IPS DF 4.7 (cell line): ENCODE data around the gene INVS.
A peak's percentile ranks its signal among the peaks of the same experiment; 100 is the strongest.
"Not testable (repeated sequence)": the region's sequence is repeated elsewhere in the genome, so short reads cannot be mapped to it uniquely, and the experiment has no call there.

Experiments
- DNase-seq: peaks from one replicate; pipeline ENCODE4 v3.0.0-alpha.2; 2013; ENCODE audit warnings: low spot score; ENCODE audit errors: extremely low read depth

INVS gene

GRCh38 chr9:100193078-100193477 is 94.0 kb downstream of the INVS start:
- DNase-seq: no peak

GRCh38 chr9:100196215-100196614 is 97.2 kb downstream of the INVS start:
- no peak for DNase-seq

GRCh38 chr9:100196828-100197227 is 97.8 kb downstream of the INVS start:
- DNase-seq: no peak

GRCh38 chr9:100197553-100197952 is 98.5 kb downstream of the INVS start:
- no peak for DNase-seq

- DNase-seq: no peak
Measured at GRCh38 chr9:100202806-100203205, 103.8 kb downstream of the INVS start.

GRCh38 chr9:100204796-100205195 is 105.8 kb downstream of the INVS start:
- no peak for DNase-seq

GRCh38 chr9:100206899-100207298 is 107.9 kb downstream of the INVS start:
- DNase-seq: no peak

GRCh38 chr9:100208673-100209072 is 109.6 kb downstream of the INVS start:
- DNase-seq: no peak

- no peak for DNase-seq
Measured at GRCh38 chr9:100211476-100211875, 112.4 kb downstream of the INVS start.

GRCh38 chr9:100213730-100214477 is 114.9 kb downstream of the INVS start:
- no peak for DNase-seq

GRCh38 chr9:100216178-100216787 is 117.2 kb downstream of the INVS start:
- peak; percentile 81 for DNase-seq

- no peak for DNase-seq
Measured at GRCh38 chr9:100217536-100217935, 118.5 kb downstream of the INVS start.

GRCh38 chr9:100219347-100219746 is 120.3 kb downstream of the INVS start:
- no peak for DNase-seq

GRCh38 chr9:100220936-100221335 is 121.9 kb downstream of the INVS start:
- no peak for DNase-seq

- no peak for DNase-seq
Measured at GRCh38 chr9:100221538-100221937, 122.5 kb downstream of the INVS start.

- DNase-seq: no peak
Measured at GRCh38 chr9:100222674-100223073, 123.6 kb downstream of the INVS start.

GRCh38 chr9:100227636-100228035 is 128.6 kb downstream of the INVS start:
- DNase-seq: no peak

GRCh38 chr9:100228352-100228869 is 129.4 kb downstream of the INVS start:
- no peak for DNase-seq

GRCh38 chr9:100229136-100229535 is 130.1 kb downstream of the INVS start:
- DNase-seq: no peak

- DNase-seq: no peak
Measured at GRCh38 chr9:100229561-100229960, 130.5 kb downstream of the INVS start.

- DNase-seq: not testable (repeated sequence)
Measured at GRCh38 chr9:100236986-100237385, 137.9 kb downstream of the INVS start.

- no peak for DNase-seq
Measured at GRCh38 chr9:100240512-100240911, 141.5 kb downstream of the INVS start.

GRCh38 chr9:100267211-100267610 is 168.2 kb downstream of the INVS start:
- DNase-seq: no peak
